GM10266 (cell line): ENCODE measurements around the gene RSRP1.
"Not testable (repeated sequence)": the region's sequence is repeated elsewhere in the genome, so short reads cannot be mapped to it uniquely, and the experiment has no call there.

Source experiments
- DNase-seq: peaks from one replicate; pipeline ENCODE4 v3.0.0; 2012; ENCODE audit errors: extremely low spot score
- CTCF ChIP-seq: IDR thresholded peaks from 2 replicates; pipeline ENCODE4 v1.5.1; 2012; ENCODE audit warnings: mild to moderate bottlenecking, low read depth; ENCODE audit not compliant: control insufficient read depth, insufficient read depth; ENCODE audit errors: missing control alignments

The RSRP1 gene

GRCh38 chr1:25247024-25247828 lies at the start of gene RSRP1:
Gene RSRP1 (minus strand): TSS chr1:25247454. CDS start chr1:25246963, 491 bp downstream.
- TF ChIP-seq CTCF, result no peak
- peak; percentile 100 for DNase-seq

DNA sequence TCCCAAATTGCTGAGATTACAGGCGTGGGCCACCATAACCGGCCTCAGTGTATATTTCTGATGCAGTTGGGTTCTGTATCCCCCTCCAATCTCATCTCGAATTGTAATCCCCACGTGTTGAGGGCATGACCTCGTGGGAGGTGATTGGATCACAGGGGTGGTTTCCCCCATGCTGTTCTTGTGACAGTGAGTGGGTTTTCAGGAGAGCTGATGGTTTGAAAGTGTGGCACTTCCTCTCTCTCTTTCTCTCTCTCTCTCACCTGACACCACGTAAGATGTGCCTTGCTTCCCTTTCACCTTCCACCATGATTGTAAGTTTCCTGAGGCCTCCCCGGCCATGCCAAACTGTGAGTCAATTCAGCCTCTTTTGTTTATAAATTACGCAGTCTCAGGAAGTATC lies 49.2 kb upstream of the RSRP1 start:
- DNase-seq, result not testable (repeated sequence)

GRCh38 chr1:25294889-25295826 lies 47.9 kb upstream of the RSRP1 start:
- not testable (repeated sequence) for DNase-seq

DNA sequence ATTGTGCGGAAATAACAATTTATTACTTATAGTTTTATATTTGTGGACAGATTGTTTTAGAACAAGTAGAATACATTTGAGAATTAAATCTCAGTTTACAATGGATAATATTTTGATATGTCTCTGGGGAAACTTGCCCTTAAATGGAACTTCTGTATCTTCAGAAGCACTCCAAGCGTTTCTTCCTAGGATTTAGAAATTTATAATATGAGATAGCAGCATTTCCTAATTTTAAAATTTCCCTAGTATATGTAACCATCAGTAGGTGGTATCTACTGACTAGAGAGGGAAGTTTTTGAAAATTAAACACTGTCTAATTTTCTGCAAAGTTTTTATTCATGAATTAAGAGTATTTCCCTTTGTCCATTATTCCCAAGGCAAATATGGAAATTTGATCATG lies 46.2 kb upstream of the RSRP1 start:
- not testable (repeated sequence) for DNase-seq

DNA sequence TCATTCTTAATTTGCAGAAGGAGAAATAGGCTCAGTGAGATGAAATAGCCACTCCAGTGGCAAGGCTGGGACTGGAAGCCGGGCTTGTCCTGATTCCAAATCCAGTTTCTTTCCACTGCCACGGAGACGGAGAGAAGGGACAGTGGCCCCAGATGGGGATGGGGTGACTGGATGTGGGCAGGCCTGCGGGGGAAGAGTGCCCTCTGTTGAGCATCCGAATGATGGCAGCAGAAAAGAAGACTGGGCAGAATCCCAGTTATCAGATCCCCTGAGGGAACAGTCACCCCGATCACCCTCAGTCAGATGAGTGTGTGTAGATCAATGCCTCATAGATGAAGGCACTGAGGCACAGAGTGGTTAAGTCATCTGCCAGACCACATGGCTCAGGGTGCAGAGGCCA lies 42.8 kb upstream of the RSRP1 start:
- DNase-seq, result not testable (repeated sequence)

DNA sequence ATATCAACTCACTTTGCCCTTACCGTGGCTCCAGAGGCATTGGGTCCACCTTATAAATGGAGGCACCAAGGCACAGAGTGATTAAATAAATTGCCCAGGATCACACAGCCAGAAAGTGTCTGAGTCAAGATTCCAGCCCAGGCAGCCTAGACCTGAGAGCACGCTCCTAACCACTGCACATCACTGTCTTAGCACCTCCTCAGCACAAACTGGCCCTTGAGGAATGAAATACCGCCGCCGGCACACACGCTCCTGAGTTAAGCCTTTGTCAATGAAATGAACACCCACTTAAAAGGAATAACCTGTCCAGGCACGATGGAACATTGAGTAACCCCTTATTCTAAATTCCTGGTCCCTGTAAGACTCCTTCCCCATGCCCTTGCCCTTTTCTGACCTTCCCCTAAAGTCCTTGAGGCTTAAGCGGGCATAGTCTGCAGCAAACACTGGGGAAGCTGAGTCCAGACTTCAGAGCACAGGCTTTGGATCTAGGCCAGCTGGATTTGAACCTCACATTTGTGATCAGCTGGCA lies 41.4 kb upstream of the RSRP1 start:
- not testable (repeated sequence) for DNase-seq

DNA sequence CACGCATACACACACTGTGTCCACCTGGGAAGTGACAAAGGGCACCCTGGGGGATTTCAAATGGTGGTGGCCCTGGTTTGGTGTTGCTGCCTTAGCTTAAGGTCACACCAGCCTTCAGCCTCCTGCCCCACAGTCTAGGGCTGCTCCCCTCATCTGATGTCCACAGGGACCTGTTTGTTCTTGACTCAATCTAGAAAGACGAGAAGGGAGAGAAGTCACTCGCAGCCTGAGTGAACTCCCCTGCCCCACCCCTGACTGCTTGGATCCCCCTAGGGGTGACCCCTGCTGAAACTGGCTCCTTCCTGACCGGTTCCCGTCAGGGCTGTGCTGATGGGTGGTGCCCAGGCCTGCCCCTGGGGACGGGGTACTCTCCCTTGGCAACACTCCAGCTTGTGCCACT lies 39.9 kb upstream of the RSRP1 start:
- DNase-seq, result not testable (repeated sequence)

- not testable (repeated sequence) for DNase-seq
These were observed 38.6 kb upstream of the RSRP1 start for GRCh38 chr1:25285862-25286261.

- DNase-seq, result not testable (repeated sequence)
These were observed 32.4 kb upstream of the RSRP1 start for GRCh38 chr1:25279693-25280111.

DNA sequence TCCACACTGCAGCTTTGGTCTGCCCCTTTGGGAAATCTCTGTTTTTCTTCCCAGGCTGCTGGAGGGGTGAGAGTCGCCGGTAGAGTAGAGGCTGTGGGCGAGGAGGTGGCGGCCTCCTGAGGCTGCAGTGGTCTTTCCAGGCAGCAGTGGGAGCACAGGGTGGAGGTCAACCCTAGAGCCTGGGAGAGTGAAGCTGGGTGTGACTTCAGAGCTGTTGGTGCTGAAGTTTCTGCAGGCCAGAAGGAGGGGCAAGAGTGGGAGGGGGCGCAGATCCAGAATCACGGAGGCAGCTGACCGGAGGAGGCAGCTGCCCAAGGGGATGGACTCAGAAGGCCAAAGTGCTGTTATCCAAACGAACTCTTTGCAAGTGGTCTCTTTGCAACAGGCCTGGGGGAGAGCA lies 31.5 kb upstream of the RSRP1 start:
- DNase-seq, result not testable (repeated sequence)

- not testable (repeated sequence) for DNase-seq
These were observed 31.1 kb upstream of the RSRP1 start for GRCh38 chr1:25278358-25278757.

- DNase-seq, result not testable (repeated sequence)
These were observed 30.0 kb upstream of the RSRP1 start for GRCh38 chr1:25277295-25277694.

GRCh38 chr1:25275648-25276047 lies 28.4 kb upstream of the RSRP1 start:
- not testable (repeated sequence) for DNase-seq

DNA sequence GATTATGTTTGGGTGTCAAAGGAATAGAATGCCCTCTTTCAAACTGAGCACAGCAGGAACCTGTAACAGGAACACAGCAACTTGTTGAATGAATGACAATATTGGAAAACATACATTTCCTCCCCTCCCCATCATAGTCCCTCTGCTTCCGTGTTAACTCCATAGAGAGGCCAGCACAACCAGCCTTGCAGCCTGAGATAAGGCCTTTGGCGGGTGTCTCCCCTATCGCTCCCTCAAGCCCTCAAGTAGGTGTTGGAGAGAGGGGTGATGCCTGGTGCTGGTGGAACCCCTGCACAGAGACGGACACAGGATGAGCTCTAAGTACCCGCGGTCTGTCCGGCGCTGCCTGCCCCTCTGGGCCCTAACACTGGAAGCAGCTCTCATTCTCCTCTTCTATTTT lies 25.0 kb upstream of the RSRP1 start, which contains the start of gene RHD:
Gene RHD (plus strand): TSS at position 272 of the 400 bp plus-strand sequence. CDS start 39 bp downstream, at position 311.
- not testable (repeated sequence) for DNase-seq

- not testable (repeated sequence) for DNase-seq
These were observed 21.0 kb upstream of the RSRP1 start for GRCh38 chr1:25268143-25268760.

DNA sequence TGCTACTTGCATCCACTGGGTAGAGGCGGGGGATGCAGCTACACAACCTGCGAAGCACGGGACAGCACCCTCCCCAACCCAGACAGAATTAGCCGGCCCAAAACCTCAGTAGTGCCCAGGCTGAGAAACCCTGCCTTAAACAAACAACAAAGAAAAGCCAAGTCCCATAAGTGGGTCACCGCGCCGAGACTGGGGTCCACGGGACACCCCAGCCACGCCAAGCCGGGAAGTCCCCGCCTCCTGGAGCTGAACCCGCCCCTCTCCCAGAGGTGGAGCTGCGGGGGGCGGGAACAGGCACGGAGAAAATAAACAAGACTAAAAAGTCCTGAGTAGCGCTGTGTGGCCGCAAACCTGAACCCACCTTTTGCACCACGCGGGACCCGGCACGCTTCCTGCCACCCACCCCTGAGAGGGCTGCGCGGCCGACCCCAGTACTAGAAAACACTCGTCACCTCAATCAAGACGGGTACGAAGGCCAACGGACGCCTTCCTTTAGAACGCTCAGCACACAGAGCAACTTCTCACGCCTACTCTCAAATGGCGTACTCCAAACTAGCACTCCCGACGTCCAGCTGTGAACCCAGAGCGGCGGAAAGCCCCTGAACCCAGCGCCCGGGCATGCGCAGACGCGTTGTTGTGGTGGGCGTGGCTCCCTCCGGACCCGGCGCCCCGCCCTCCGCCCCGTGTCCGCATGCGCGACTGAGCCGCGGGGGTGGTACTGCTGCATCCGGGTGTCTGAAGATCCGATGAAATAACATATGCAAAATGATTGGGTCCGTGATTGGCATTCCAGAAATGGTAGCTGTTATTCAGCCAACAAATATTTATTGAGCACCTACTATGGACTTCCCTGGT lies 20.3 kb upstream of the RSRP1 start:
- not testable (repeated sequence) for DNase-seq

DNA sequence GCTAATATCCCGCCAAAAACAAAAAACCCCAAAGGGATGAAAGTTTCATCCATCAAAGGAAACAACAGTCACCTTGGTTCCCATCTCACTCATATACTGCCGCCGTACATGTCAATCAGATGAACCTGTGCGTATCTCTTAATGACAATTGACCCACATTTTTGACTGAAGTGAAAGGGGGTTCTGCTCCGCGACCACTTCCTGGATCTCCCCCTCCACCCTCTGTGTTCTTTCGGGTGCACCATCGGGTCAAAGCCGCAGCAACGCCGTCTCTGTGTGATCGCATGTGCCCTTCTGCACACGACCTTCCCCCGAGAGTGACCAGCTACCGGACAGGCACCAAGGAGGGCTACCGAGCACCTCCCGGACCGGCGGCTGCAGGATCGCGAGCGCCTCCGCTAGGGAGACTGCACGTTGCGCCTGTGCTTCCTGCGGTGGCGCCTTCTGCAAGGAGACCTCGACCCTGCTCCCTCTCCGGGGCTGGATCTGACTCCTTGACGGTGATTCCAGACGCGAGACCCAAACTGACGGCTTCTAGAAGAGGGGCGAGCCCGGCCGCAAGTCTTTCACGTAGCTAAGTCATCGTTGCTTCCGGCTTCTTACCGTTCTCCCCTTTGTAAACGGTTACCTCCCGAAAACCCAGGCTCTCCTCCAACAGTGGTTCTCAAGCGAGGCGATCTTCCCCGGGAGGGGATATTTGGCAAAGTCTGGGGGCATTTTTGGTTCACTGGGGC lies 19.5 kb upstream of the RSRP1 start:
- DNase-seq, result not testable (repeated sequence)

- DNase-seq, result not testable (repeated sequence)
These were observed 13.1 kb upstream of the RSRP1 start for GRCh38 chr1:25260336-25260735.
